ENCODE results near the gene VAV1. TPM values are rescaled to one million over a fixed set of nuclear protein-coding genes. Genes with fewer than 3 reads are reported as not detected.

Gene VAV1
- total RNA-seq, 1 experiment from 2014 or later, result 0.83 TPM

DNA sequence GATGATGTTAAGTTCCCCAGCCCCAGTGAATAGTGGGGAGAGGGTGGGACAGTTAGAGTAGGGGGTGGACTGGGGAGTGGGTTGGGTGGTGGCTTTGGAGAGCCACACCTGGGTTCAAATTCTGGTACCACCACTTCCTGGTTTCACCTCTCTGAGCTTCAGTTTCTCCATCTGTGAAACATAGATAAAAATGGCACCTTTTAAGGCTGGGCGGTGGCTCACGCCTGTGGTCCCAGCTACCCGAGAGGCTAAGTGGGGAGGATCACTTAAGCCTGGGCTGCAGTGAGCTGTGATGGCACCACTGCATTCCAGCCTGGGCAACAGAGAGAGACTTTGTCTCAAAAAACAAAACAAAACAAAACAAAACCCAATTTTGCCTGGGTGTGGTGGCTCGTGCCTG, 5.9 kb downstream of the VAV1 start (continued):
- TF ChIP-seq, protein P1, sequence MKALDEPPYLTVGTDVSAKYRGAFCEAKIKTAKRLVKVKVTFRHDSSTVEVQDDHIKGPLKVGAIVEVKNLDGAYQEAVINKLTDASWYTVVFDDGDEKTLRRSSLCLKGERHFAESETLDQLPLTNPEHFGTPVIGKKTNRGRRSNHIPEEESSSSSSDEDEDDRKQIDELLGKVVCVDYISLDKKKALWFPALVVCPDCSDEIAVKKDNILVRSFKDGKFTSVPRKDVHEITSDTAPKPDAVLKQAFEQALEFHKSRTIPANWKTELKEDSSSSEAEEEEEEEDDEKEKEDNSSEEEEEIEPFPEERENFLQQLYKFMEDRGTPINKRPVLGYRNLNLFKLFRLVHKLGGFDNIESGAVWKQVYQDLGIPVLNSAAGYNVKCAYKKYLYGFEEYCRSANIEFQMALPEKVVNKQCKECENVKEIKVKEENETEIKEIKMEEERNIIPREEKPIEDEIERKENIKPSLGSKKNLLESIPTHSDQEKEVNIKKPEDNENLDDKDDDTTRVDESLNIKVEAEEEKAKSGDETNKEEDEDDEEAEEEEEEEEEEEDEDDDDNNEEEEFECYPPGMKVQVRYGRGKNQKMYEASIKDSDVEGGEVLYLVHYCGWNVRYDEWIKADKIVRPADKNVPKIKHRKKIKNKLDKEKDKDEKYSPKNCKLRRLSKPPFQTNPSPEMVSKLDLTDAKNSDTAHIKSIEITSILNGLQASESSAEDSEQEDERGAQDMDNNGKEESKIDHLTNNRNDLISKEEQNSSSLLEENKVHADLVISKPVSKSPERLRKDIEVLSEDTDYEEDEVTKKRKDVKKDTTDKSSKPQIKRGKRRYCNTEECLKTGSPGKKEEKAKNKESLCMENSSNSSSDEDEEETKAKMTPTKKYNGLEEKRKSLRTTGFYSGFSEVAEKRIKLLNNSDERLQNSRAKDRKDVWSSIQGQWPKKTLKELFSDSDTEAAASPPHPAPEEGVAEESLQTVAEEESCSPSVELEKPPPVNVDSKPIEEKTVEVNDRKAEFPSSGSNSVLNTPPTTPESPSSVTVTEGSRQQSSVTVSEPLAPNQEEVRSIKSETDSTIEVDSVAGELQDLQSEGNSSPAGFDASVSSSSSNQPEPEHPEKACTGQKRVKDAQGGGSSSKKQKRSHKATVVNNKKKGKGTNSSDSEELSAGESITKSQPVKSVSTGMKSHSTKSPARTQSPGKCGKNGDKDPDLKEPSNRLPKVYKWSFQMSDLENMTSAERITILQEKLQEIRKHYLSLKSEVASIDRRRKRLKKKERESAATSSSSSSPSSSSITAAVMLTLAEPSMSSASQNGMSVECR (CRISPR knock-in tag; IDR thresholded peaks at IDR 0.05; ENCODE audit: borderline replicate concordance), result no peak
- TF ChIP-seq ZNF396 (CRISPR knock-in tag; IDR thresholded peaks at IDR 0.05; ENCODE audit: borderline replicate concordance) (no peak), MAX (CRISPR knock-in tag; IDR thresholded peaks at IDR 0.05) (no peak), SP1 (CRISPR knock-in tag; conservative IDR thresholded peaks at IDR 0.05) (no peak), TEAD4 (CRISPR knock-in tag; IDR thresholded peaks at IDR 0.05) (no peak)
- TF ChIP-seq, protein P2, sequence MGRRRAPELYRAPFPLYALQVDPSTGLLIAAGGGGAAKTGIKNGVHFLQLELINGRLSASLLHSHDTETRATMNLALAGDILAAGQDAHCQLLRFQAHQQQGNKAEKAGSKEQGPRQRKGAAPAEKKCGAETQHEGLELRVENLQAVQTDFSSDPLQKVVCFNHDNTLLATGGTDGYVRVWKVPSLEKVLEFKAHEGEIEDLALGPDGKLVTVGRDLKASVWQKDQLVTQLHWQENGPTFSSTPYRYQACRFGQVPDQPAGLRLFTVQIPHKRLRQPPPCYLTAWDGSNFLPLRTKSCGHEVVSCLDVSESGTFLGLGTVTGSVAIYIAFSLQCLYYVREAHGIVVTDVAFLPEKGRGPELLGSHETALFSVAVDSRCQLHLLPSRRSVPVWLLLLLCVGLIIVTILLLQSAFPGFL (CRISPR knock-in tag; IDR thresholded peaks at IDR 0.05; ENCODE audit: borderline replicate concordance), result no peak

DNA sequence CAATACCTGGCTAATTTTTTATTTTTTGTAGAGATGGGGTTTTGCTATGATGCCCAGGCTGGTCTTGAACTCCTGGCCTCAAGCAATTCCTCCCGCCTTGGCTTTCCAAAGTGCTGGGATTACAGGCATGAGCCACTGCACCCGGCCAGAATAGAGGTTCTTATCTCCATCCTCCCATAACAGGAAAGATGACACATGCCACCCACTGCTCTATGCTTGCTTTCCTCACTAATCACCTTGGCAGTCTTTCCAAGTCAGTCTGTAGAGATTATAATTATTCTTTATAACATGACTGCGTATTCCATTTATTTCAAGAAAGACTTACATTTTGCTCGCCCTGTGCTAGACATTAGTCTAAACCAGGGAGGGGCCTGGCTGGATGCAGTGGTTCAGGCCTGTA, 6.7 kb downstream of the VAV1 start:
- Mint-ChIP-seq H3K4me1 (no peaks in the 10 kb centered on the region), H3K27me3 (ENCODE audit: low read depth) (no peaks in the 10 kb centered on the region; the same call in none of the 2 replicates), H3K27ac (no peak overlapping the region), H3K9me3 (peaks cover 24% of the 10 kb centered on the region), H3K4me3 (no peak overlapping the region), H3K36me3 (peaks cover 6% of the 10 kb centered on the region; the same call in 1 of the 2 replicates)
- TF ChIP-seq, protein P3, sequence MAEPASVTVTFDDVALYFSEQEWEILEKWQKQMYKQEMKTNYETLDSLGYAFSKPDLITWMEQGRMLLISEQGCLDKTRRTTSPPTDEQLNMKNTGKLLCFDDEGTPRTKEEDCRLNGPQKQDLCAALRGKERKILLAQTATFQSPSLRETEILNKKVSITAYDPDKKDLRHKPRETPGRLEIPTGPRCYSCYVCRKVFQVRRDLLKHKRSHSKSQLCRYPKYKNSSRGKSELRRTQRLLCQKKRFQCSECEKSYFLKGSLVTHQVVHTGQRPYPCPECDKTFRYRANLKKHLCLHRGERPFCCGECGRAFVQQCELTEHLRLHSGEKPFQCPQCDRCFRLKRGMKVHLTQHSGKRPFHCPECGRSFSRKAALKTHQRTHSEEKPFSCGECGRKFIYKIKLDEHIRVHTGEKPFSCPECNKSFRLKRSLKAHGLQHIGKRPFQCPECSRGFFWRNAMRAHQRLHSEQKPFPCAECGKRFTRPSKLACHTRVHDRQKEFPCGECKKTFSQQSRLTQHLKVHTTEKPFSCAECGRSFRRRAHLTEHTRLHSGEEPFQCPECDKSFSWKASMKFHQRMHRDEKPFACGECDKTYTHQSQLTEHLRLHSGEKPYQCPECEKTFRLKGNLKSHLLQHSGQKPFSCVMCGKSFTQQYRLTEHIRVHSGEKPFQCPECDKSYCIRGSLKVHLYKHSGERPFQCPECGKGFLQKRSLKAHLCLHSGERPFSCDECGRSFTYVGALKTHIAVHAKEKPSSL (CRISPR knock-in tag; conservative IDR thresholded peaks at IDR 0.05), result no peak
- TF ChIP-seq JAZF1 (CRISPR knock-in tag; IDR thresholded peaks at IDR 0.05) (no peak), CBFB (CRISPR knock-in tag; IDR thresholded peaks at IDR 0.05; ENCODE audit: low read depth) (no peak)
- TF ChIP-seq, protein P4, sequence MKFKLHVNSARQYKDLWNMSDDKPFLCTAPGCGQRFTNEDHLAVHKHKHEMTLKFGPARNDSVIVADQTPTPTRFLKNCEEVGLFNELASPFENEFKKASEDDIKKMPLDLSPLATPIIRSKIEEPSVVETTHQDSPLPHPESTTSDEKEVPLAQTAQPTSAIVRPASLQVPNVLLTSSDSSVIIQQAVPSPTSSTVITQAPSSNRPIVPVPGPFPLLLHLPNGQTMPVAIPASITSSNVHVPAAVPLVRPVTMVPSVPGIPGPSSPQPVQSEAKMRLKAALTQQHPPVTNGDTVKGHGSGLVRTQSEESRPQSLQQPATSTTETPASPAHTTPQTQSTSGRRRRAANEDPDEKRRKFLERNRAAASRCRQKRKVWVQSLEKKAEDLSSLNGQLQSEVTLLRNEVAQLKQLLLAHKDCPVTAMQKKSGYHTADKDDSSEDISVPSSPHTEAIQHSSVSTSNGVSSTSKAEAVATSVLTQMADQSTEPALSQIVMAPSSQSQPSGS (CRISPR knock-in tag; IDR thresholded peaks at IDR 0.05; ENCODE audit: borderline replicate concordance, low read depth), result no peak
- DNase-seq (ENCODE audit: low spot score), result no peak
- ChIA-PET CTCF (no interaction called here), POLR2A (interaction anchor here (0.6 kb wide), 1 partner anchor 229 kb away, joined by 5 read pairs; no protein-coding TSS in a partner anchor)
- no peak for ATAC-seq

DNA sequence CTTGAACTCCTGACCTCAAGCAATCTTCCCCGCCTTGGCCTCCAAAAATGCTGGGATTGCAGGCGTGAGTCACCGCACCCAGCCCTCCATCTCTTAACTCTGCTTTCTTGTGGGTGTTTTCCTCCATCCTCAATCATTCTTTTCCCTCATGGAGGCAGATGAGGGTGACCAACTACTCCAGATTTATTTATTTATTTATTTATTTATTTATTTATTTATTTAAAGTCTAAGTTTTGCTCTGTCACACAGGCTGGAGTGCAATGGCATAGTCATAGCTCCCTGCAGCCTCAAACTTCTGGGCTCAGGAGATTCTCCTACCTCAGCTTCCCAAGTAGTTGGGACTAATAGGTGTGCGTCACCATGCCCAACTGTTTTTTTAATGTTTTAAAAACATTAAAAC, 14.9 kb downstream of the VAV1 start:
- H3K4me3 Mint-ChIP-seq, result no peak overlapping the region

More for the DNA sequence above, 14.9 kb downstream of the VAV1 start:
- peaks cover 30% of the 10 kb centered on the region for H3K36me3 Mint-ChIP-seq
- ChIA-PET POLR2A (no interaction called here), CTCF (no interaction called here)
- no peak for ATAC-seq
- no peak for DNase-seq (ENCODE audit: low spot score)
- H3K27ac Mint-ChIP-seq, result no peak overlapping the region
- no peaks in the 10 kb centered on the region for H3K4me1 Mint-ChIP-seq
- TF ChIP-seq NR1H2 (CRISPR knock-in tag; IDR thresholded peaks at IDR 0.05), result no peak
- no peak for TF ChIP-seq TP53 (CRISPR knock-in tag; IDR thresholded peaks at IDR 0.05)
- peaks cover 40% of the 10 kb centered on the region for H3K9me3 Mint-ChIP-seq
- peaks cover 15% of the 10 kb centered on the region for H3K27me3 Mint-ChIP-seq (ENCODE audit: low read depth)
